HG02571 (cell line): ENCODE results near the gene TNK2.
"Not testable (repeated sequence)": the region's sequence is repeated elsewhere in the genome, so short reads cannot be mapped to it uniquely, and the experiment has no call there.

ENCODE experiments used
- ATAC-seq: cut with Tn5 transposase; IDR thresholded peaks from one replicate; pipeline ENCODE4 v1.9.1; 2021; ENCODE audit warnings: mild to moderate bottlenecking, moderate library complexity; ENCODE audit not compliant: unreplicated experiment

Gene TNK2

DNA sequence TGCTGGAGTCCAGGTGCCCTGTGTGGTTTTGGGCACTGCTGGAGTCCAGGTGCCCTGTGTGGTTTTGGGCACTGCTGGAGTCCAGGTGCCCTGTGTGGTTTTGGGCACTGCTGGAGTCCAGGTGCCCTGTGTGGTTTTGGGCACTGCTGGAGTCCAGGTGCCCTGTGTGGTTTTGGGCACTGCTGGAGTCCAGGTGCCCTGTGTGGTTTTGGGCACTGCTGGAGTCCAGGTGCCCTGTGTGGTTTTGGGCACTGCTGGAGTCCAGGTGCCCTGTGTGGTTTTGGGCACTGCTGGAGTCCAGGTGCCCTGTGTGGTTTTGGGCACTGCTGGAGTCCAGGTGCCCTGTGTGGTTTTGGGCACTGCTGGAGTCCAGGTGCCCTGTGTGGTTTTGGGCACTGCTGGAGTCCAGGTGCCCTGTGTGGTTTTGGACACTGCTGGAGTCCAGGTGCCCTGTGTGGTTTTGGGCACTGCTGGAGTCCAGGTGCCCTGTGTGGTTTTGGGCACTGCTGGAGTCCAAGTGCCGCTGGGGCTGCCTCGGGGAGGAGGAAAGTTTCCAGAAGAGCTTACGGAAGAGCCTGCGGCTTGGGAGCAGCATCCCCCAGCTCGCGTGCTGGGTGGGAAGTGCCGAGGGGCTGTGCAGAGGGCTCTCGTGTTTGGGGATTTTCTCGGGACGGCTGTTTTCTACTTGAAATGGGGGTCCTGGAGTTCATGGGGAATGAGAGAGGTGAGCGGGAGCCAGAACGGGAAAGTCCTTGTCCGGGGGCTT, 83.7 kb downstream of the TNK2 start:
- not testable (repeated sequence) for ATAC-seq

DNA sequence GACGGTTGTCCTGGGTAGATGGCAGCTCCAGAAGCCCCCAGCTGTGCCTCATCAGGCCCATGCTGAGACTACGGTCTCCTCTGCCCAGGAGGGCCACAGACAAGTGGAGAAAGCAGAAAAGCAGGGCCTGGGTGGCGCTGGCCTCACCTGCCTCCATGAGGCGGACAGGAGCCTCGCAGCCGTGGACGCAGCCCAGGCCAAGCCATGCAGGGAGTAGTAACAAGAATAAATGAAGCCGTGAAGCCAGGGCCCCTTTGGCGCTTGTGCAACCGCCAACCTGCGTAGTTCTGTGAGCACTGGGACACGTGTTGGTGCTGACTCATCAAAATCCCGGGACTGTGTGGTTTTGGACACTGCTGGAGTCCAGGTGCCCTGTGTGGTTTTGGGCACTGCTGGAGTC, 84.4 kb downstream of the TNK2 start:
- ATAC-seq, result no peak

DNA sequence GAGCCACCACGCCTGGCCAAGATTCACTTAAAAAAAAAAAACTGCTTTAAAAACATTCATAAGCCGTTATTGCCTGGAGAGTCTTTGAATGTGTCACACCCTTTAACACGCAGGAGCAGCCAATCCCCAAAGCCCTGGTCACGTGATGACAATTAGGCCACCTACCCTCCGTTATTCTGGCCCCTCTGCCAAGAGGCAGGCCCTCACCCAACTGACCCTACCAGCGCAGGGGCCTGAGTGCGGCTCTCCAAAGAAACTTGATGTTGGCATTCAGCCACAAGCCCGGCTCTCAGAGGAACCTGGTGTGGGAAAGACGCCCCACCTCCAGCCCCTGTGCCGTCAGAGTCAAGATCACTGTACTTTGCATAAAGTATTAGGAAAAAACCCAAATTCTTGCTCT, 85.1 kb downstream of the TNK2 start:
- no peak for ATAC-seq

DNA sequence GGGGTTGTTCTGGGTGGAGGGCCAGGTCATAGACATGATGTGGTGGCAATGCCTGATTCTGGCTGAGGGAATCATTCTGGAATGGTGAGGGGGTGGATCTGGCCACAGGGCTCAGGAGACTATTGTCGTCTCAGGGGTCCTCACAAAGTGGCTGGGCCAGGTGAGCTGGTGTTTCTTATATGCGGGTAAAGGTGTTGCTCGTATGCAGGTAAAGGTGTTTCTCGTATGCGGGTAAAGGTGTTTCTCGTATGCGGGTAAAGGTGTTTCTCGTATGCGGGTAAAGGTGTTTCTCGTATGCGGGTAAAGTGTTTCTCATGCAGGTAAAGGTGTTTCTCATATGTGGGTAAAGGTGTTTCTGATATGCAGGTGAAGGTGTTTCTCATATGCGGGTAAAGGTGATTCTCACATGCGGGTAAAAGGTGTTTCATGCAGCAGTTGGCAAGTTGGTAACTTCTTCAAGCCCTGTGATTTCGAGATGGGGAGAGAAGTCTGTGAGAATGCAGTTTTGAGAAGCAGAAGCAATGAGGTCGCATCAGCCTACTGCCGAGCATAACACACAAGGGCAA, 86.1 kb downstream of the TNK2 start:
- no peak for ATAC-seq

GRCh38 chr3:195821403-195822130, 86.8 kb downstream of the TNK2 start:
- no peak for ATAC-seq

GRCh38 chr3:195820901-195821300, 87.5 kb downstream of the TNK2 start:
- no peak for ATAC-seq

DNA sequence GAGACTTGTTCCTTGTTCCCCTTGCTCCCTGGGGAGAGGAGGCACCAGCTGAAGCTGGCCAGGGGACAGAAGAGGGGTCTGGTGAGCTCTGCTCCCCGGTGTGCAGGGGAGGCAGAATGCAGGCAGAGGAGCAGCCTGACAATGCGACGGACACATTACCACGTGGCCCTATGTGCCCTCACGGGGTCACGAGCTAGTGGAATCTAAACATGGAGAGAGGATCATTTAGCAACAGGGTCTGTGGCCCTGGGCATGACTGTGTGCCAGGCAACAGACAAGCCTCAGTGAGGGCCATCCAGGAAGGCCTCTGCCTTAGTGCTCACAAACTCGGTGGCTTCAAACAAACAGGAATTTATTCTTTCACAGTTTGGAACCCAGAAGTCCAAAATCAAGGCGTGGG, 88.2 kb downstream of the TNK2 start:
- ATAC-seq, result no peak

- no peak for ATAC-seq
Measured at GRCh38 chr3:195818301-195818700, 90.0 kb downstream of the TNK2 start.

DNA sequence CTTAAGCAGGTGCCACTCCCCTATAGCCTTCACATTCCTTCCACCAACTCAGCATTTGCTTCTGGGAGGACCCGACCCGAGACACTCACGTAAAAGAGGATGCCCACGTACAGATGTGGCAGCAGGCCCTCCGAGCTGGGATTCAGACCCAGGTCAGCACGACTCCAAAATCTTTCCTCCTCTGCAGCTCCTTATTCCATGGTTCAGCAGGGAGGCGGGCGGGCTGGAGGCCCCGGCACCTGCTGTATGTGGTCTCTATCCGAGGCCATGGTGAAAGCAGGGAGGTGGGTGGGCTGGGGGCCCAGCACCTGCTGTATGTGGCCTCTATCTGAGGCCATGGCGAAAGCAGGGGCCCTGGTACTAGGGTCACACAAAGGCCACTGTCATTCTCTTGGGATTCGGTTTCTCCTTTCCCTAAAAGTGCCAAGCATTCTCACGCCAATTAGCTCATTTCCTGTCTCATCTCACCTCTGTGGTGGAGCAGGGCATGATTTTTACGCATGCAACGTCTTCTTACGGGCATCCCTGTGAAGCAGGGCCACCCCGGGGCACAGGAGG, 90.7 kb downstream of the TNK2 start:
- ATAC-seq, result no peak

DNA sequence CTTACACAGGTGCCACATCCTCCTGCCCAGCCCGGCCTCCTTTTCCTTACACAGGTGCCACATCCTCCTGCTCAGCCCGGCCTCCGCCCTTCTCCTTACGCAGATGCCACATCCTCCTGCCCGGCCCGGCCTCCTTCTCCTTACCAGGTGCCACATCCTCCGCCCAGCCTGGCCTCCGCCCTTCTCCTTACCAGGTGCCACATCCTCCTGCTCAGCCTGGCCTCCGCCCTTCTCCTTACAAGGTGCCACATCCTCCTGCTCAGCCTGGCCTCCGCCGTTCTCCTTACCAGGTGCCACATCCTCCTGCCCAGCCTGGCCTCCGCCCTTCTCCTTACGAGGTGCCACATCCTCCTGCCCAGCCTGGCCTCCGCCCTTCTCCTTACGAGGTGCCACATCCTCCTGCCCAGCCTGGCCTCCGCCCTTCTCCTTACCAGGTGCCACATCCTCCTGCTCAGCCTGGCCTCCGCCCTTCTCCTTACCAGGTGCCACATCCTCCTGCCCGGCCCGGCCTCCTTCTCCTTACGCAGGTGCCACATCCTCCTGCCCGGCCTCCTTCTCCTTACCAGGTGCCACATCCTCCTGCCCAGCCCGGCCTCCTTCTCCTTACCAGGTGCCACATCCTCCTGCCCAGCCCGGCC, 92.0 kb downstream of the TNK2 start:
- ATAC-seq, result not testable (repeated sequence)

- no peak for ATAC-seq
Measured at GRCh38 chr3:195815169-195815771, 93.1 kb downstream of the TNK2 start.

- ATAC-seq, result no peak
Measured at GRCh38 chr3:195813916-195814640, 94.3 kb downstream of the TNK2 start.
